NCI-H187 treated with DMSO at 0.1 percent for 48 hours (cell line): ENCODE measurements around the gene KCNJ14.

ENCODE experiments used
- DNase-seq: peaks from one replicate; lab custom pipeline; 2025; lab: John Stamatoyannopoulos, UW

The KCNJ14 gene

GRCh38 chr19:48455171-48455907, at the start of gene KCNJ14:
Gene KCNJ14, plus strand, starts transcription at chr19:48455574. Its CDS starts 6,151 bp downstream, at chr19:48461725.
- DNase-seq: no peak

- no peak for DNase-seq
Measured at GRCh38 chr19:48405850-48406249, 49.5 kb upstream of the KCNJ14 start.

- DNase-seq: no peak
Measured at GRCh38 chr19:48413879-48414587, 41.3 kb upstream of the KCNJ14 start.

GRCh38 chr19:48415395-48415794, 40.0 kb upstream of the KCNJ14 start:
- no peak for DNase-seq

GRCh38 chr19:48415806-48416221, 39.6 kb upstream of the KCNJ14 start:
- no peak for DNase-seq

- DNase-seq: no peak
Measured at GRCh38 chr19:48417421-48417820, 38.0 kb upstream of the KCNJ14 start.

GRCh38 chr19:48418317-48419064, 36.9 kb upstream of the KCNJ14 start:
- DNase-seq: no peak

- no peak for DNase-seq
Measured at GRCh38 chr19:48419158-48419920, 36.0 kb upstream of the KCNJ14 start.

- DNase-seq: no peak
Measured at GRCh38 chr19:48421548-48421947, 33.8 kb upstream of the KCNJ14 start.

- no peak for DNase-seq
Measured at GRCh38 chr19:48424694-48425219, 30.6 kb upstream of the KCNJ14 start.

- no peak for DNase-seq
Measured at GRCh38 chr19:48428670-48429069, 26.7 kb upstream of the KCNJ14 start.

GRCh38 chr19:48433337-48433736, 22.0 kb upstream of the KCNJ14 start:
- DNase-seq: no peak

GRCh38 chr19:48436586-48436985, 18.8 kb upstream of the KCNJ14 start:
- no peak for DNase-seq

GRCh38 chr19:48441360-48442050, 13.9 kb upstream of the KCNJ14 start:
- DNase-seq: no peak

- DNase-seq: no peak
Measured at GRCh38 chr19:48442116-48443035, 13.0 kb upstream of the KCNJ14 start.

- DNase-seq: no peak
Measured at GRCh38 chr19:48443256-48443655, 12.1 kb upstream of the KCNJ14 start.

- DNase-seq: no peak
Measured at GRCh38 chr19:48443731-48444128, 11.6 kb upstream of the KCNJ14 start.

- DNase-seq: no peak
Measured at GRCh38 chr19:48444129-48444935, 11.0 kb upstream of the KCNJ14 start.

- DNase-seq: no peak
Measured at GRCh38 chr19:48444936-48445200, 10.5 kb upstream of the KCNJ14 start.

GRCh38 chr19:48445256-48445605, 10.1 kb upstream of the KCNJ14 start:
- no peak for DNase-seq
